Measurements from ENCODE around the gene BZW2. TPM values are rescaled to one million over a fixed set of nuclear protein-coding genes. Genes with fewer than 3 reads are reported as not detected.

The BZW2 gene
- polyA plus RNA-seq, 3 donors: 19.0 to 45.2 (median 36.4) TPM

DNA sequence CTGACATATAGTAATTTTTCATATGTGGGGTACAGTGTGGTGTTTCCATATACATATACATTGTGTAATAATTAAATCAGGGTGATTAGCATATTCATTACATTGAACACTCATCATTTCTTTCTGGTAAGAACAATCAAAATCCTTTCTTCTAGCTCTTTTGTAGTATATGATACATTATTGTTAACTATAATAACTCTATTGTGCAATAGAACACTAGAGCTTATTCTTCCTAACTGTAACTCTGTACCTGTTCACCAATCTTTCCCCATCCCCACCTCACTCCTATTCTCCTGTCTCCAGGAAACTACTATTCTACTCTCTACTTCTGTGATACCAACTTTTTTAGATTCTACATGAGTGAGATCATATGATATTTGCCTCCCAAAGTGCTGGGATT lies 9.4 kb downstream of the BZW2 start:
- Mint-ChIP-seq H3K36me3 (no peaks in the 10 kb centered on the region), H3K27ac (no peak overlapping the region), H3K4me1 (peaks cover 27% of the 10 kb centered on the region), H3K4me3 (no peak overlapping the region), H3K9me3 (no peaks in the 10 kb centered on the region), H3K27me3 (ENCODE audit: low read depth in 3 of 3) (no peaks in the 10 kb centered on the region)
- Histone ChIP-seq H3K27ac (ENCODE audit: low read depth in 1 of 2, low read length in 2 of 2) (no peak overlapping the region), H3K79me2 (ENCODE audit: insufficient read depth, low read length) (peaks cover 80% of the 10 kb centered on the region), H3K9me3 (replicated peaks in 1 of 2; ENCODE audit: control insufficient read depth in 1 of 2, insufficient read depth in 1 of 2, low read length in 2 of 2) (no peaks in the 10 kb centered on the region), H2AFZ (ENCODE audit: insufficient read depth, low read depth, low read length, poor library complexity, severe bottlenecking) (no peak overlapping the region), H3K9ac (ENCODE audit: insufficient read depth, low read length, poor library complexity, severe bottlenecking) (no peak overlapping the region), H3K4me2 (replicated peaks; ENCODE audit: extremely low read depth, low read length, poor library complexity, severe bottlenecking) (no peak overlapping the region), H3K4me3 (replicated peaks in 1 of 3; ENCODE audit: low read depth in 2 of 3, low read length in 3 of 3) (no peak overlapping the region), H3K4me1 (ENCODE audit: control insufficient read depth in 1 of 2, insufficient read depth in 2 of 2, low read length in 2 of 2) (peaks cover 8 to 16% of the 10 kb centered on the region in 2 donors), H3K27me3 (ENCODE audit: control insufficient read depth in 2 of 2, insufficient read depth in 2 of 2, low read length in 2 of 2) (no peaks in the 10 kb centered on the region), H4K20me1 (ENCODE audit: insufficient read depth, low read length) (peaks cover 39% of the 10 kb centered on the region), H3K36me3 (replicated peaks in 1 of 2; ENCODE audit: control insufficient read depth in 1 of 2, insufficient read depth in 2 of 2, low read length in 2 of 2) (no peaks in the 10 kb centered on the region)
- TF ChIP-seq, protein P1, sequence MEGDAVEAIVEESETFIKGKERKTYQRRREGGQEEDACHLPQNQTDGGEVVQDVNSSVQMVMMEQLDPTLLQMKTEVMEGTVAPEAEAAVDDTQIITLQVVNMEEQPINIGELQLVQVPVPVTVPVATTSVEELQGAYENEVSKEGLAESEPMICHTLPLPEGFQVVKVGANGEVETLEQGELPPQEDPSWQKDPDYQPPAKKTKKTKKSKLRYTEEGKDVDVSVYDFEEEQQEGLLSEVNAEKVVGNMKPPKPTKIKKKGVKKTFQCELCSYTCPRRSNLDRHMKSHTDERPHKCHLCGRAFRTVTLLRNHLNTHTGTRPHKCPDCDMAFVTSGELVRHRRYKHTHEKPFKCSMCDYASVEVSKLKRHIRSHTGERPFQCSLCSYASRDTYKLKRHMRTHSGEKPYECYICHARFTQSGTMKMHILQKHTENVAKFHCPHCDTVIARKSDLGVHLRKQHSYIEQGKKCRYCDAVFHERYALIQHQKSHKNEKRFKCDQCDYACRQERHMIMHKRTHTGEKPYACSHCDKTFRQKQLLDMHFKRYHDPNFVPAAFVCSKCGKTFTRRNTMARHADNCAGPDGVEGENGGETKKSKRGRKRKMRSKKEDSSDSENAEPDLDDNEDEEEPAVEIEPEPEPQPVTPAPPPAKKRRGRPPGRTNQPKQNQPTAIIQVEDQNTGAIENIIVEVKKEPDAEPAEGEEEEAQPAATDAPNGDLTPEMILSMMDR (IDR thresholded peaks at IDR 0.05): no peak
- no peak for DNase-seq
- intact Hi-C loops (cut with micrococcal nuclease): no loop called here

DNA sequence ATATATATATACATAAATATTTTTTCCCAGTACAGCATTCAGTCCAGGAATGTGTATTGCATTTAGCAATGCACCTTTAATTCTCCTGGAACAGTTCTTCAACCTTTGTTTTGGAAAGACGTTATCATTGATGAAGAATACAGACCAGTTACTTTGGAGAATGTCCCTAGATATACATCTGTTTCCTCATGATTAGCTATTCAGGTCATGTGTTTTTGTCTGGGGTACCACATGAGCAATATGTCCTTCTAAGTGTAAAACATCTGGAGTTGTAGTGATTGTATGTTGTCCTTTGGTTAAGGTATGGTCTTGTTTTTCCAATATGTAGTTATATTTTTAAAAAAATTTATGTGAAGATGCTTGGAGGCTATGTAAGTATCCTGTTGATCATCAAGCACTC lies 10.2 kb downstream of the BZW2 start:
- H4K20me1 ChIP-seq (ENCODE audit: insufficient read depth, low read length): peaks cover 36% of the 10 kb centered on the region
- peak overlapping the region in 1 of 7 donors; percentile 48 for H3K27ac Mint-ChIP-seq
- no peak overlapping the region for H3K4me3 Mint-ChIP-seq
- intact Hi-C loops (cut with micrococcal nuclease): no loop called here
- no peak overlapping the region for H3K4me3 ChIP-seq (replicated peaks in 1 of 3; ENCODE audit: low read depth in 2 of 3, low read length in 3 of 3)
- H3K27me3 Mint-ChIP-seq (ENCODE audit: low read depth in 3 of 3): no peaks in the 10 kb centered on the region
- H3K4me1 ChIP-seq (ENCODE audit: control insufficient read depth in 1 of 2, insufficient read depth in 2 of 2, low read length in 2 of 2): peaks cover 15 to 23% of the 10 kb centered on the region in 2 donors
- H3K9me3 Mint-ChIP-seq: no peaks in the 10 kb centered on the region
- peaks cover 32% of the 10 kb centered on the region for H3K4me1 Mint-ChIP-seq
- no peaks in the 10 kb centered on the region for H3K27me3 ChIP-seq (ENCODE audit: control insufficient read depth in 2 of 2, insufficient read depth in 2 of 2, low read length in 2 of 2)
- H3K79me2 ChIP-seq (ENCODE audit: insufficient read depth, low read length): peaks cover 77% of the 10 kb centered on the region
- TF ChIP-seq, protein P1 (IDR thresholded peaks at IDR 0.05): no peak
- no peaks in the 10 kb centered on the region for H3K36me3 Mint-ChIP-seq
- H3K9ac ChIP-seq (ENCODE audit: insufficient read depth, low read length, poor library complexity, severe bottlenecking): no peak overlapping the region
- H3K36me3 ChIP-seq (replicated peaks in 1 of 2; ENCODE audit: control insufficient read depth in 1 of 2, insufficient read depth in 2 of 2, low read length in 2 of 2): no peaks in the 10 kb centered on the region
- no peak overlapping the region for H3K4me2 ChIP-seq (replicated peaks; ENCODE audit: extremely low read depth, low read length, poor library complexity, severe bottlenecking)
- DNase-seq: no peak
- no peak overlapping the region for H3K27ac ChIP-seq (ENCODE audit: low read depth in 1 of 2, low read length in 2 of 2)
- no peaks in the 10 kb centered on the region for H3K9me3 ChIP-seq (replicated peaks in 1 of 2; ENCODE audit: control insufficient read depth in 1 of 2, insufficient read depth in 1 of 2, low read length in 2 of 2)
- H2AFZ ChIP-seq (ENCODE audit: insufficient read depth, low read depth, low read length, poor library complexity, severe bottlenecking): no peak overlapping the region
- WGBS (ENCODE audit: insufficient coverage): 86% methylated on average over 1 of the region's 1 CpG
